BLaER1 treated with 17β-estradiol and CSF1 and Interleukin-3, amounts not matched to agents 10 nM and 100 nM (cell line): ENCODE measurements around the gene UGGT1.
A peak's percentile ranks its signal among the peaks of the same experiment; 100 is the strongest.

ENCODE experiments used
- H3K27ac ChIP-seq, 11 experiments: shearing (Covaris generic); formaldehyde crosslinking; 2 replicates each; pipeline ENCODE4 v1.8.1; 2022
- H3K27me3 ChIP-seq, 11 experiments: shearing (Covaris generic); formaldehyde crosslinking; 2 replicates each; pipeline ENCODE4 v1.8.1; 2022
- H3K36me3 ChIP-seq, 11 experiments: shearing (Covaris generic); formaldehyde crosslinking; 2 replicates each; pipeline ENCODE4 v1.8.1; 2022
- H3K4me1 ChIP-seq, 10 experiments: shearing (Covaris generic); formaldehyde crosslinking; 2 replicates each; pipeline ENCODE4 v1.8.1; 2022
- H3K4me2 ChIP-seq, 11 experiments: shearing (Covaris generic); formaldehyde crosslinking; 2 replicates each; pipeline ENCODE4 v1.8.1; 2022
- H3K4me3 ChIP-seq, 10 experiments: shearing (Covaris generic); formaldehyde crosslinking; 2 replicates each; pipeline ENCODE4 v1.8.1; 2022
- H3K9ac ChIP-seq, 11 experiments: shearing (Covaris generic); formaldehyde crosslinking; 2 replicates each; pipeline ENCODE4 v1.8.1; 2022
- H3K9me3 ChIP-seq, 11 experiments: shearing (Covaris generic); formaldehyde crosslinking; replicated peaks in 1 of 11; 2 replicates each; pipeline ENCODE4 v1.8.1; 2022
- H4K20me1 ChIP-seq, 11 experiments: shearing (Covaris generic); formaldehyde crosslinking; 2 replicates each; pipeline ENCODE4 v1.8.1; 2022
- Cebpa-rat ChIP-seq, 11 experiments: shearing (Covaris generic); IDR thresholded peaks; 2 replicates each; pipeline ENCODE4 v1.8.1; 2022

Gene UGGT1

DNA sequence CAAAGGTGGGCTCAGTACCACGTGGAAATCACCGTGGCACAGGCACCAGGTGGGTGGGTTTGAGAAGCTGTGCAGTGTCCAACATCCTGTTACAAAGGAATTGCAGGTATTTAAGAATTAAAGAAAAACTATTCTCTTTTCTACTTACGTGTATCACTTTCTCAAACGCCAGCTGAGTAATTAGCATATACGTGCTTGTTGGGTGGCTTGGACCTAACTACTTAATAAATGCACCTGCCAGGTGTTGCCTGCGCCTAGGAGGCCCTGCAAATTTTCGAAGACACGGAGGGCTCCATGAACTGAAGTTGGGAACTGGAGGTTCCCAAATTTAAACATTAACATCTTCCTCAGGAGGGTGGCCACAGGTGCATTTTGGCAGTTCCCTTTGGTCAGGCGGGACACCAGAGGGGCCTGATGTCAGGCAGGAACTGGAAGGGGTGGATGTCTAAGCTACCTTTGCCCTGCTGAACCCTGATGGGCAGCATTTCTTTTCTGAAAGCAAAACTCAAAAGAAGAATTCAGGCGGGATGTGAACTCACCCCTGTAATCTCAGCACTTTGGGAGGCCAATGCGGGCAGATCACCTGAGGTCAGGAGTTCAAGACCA, 142.9 kb downstream of the UGGT1 start:
- no peak for TF ChIP-seq Cebpa-rat (IDR thresholded peaks at IDR 0.05)
- Histone ChIP-seq H3K9ac (peak overlapping the region in 4 of 11 experiments; percentile 69 to 81 (median 77); a peak in 8 of 22 replicates), H4K20me1 (no peaks in the 10 kb centered on the region), H3K4me1 (peaks cover 0 to 29% (median 10%) of the 10 kb centered on the region in 10 experiments; a peak in 12 of 20 replicates), H3K4me3 (peak overlapping the region; percentile 63 to 80 (median 74); a peak in 16 of 20 replicates), H3K27me3 (peaks cover 13 to 18% (median 16%) of the 10 kb centered on the region in 11 experiments), H3K9me3 (no peaks in the 10 kb centered on the region), H3K4me2 (peak overlapping the region; percentile 84 to 98 (median 94)), H3K27ac (no peak overlapping the region), H3K36me3 (no peaks in the 10 kb centered on the region)

- no peaks in the 10 kb centered on the region for H3K9me3 ChIP-seq
- TF ChIP-seq Cebpa-rat (IDR thresholded peaks at IDR 0.05) = no peak
- H3K9ac ChIP-seq = no peak overlapping the region
- H3K4me2 ChIP-seq = no peak overlapping the region
- no peaks in the 10 kb centered on the region for H4K20me1 ChIP-seq
- peaks cover 13 to 18% (median 16%) of the 10 kb centered on the region in 11 experiments for H3K27me3 ChIP-seq
- no peak overlapping the region for H3K27ac ChIP-seq
- no peaks in the 10 kb centered on the region for H3K36me3 ChIP-seq
- H3K4me1 ChIP-seq = peaks cover 0 to 24% (median 10%) of the 10 kb centered on the region in 10 experiments; a peak in 12 of 20 replicates
- no peak overlapping the region for H3K4me3 ChIP-seq
Observed at GRCh38 chr2:128234613-128235012, 143.6 kb downstream of the UGGT1 start.

DNA sequence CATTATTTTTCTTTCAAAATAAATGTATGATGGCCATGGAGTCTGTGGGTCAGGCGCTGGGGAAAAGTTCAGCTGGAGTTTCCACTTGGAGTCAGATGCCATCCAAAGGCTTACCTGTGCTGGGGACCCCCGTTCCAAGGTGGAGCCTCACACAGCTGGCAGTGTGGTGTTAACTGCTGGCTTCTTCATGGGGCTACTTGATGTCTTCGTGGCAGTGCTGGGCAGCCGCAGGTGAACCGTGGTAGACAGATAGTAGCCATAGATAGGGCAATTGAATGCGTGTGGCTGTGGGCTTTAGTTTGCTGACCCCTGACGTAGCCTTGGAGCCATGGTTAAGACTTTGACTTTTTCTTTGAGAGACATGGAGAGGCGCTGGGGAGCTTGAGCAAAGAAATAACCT, 144.6 kb downstream of the UGGT1 start:
- no peak overlapping the region for H3K4me2 ChIP-seq
- no peaks in the 10 kb centered on the region for H3K9me3 ChIP-seq
- H3K36me3 ChIP-seq = no peaks in the 10 kb centered on the region
- no peaks in the 10 kb centered on the region for H4K20me1 ChIP-seq
- H3K27ac ChIP-seq = no peak overlapping the region
- peaks cover 0 to 24% (median 10%) of the 10 kb centered on the region in 10 experiments; a peak in 13 of 20 replicates for H3K4me1 ChIP-seq
- peaks cover 13 to 18% (median 16%) of the 10 kb centered on the region in 11 experiments for H3K27me3 ChIP-seq
- H3K4me3 ChIP-seq = no peak overlapping the region
- TF ChIP-seq Cebpa-rat (IDR thresholded peaks at IDR 0.05) = no peak
- no peak overlapping the region for H3K9ac ChIP-seq

- H3K9ac ChIP-seq = peak overlapping the region in 1 of 11 experiments; percentile 9; a peak in 1 of 22 replicates
- H3K27ac ChIP-seq = no peak overlapping the region
- H4K20me1 ChIP-seq = no peaks in the 10 kb centered on the region
- TF ChIP-seq Cebpa-rat (IDR thresholded peaks at IDR 0.05) = no peak
- H3K36me3 ChIP-seq = no peaks in the 10 kb centered on the region
- H3K4me1 ChIP-seq = peaks cover 0 to 15% (median 10%) of the 10 kb centered on the region in 10 experiments; a peak in 13 of 20 replicates
- H3K4me3 ChIP-seq = no peak overlapping the region
- no peaks in the 10 kb centered on the region for H3K9me3 ChIP-seq
- H3K4me2 ChIP-seq = peak overlapping the region in 2 of 11 experiments; percentile 53 to 56; a peak in 3 of 22 replicates
- peaks cover 13 to 18% (median 16%) of the 10 kb centered on the region in 11 experiments for H3K27me3 ChIP-seq
Observed at GRCh38 chr2:128236491-128237035, 145.6 kb downstream of the UGGT1 start.

GRCh38 chr2:128237081-128237534, 146.1 kb downstream of the UGGT1 start:
- H3K9me3 ChIP-seq = no peaks in the 10 kb centered on the region
- H3K4me1 ChIP-seq = peaks cover 0 to 14% (median 10%) of the 10 kb centered on the region in 10 experiments; a peak in 13 of 20 replicates
- no peak overlapping the region for H3K27ac ChIP-seq
- H4K20me1 ChIP-seq = no peaks in the 10 kb centered on the region
- no peak overlapping the region for H3K4me3 ChIP-seq
- no peak overlapping the region; a peak in 1 of 22 replicates for H3K9ac ChIP-seq
- H3K4me2 ChIP-seq = peak overlapping the region in 2 of 11 experiments; percentile 53 to 56; a peak in 1 of 22 replicates
- peaks cover 10 to 13% (median 13%) of the 10 kb centered on the region in 11 experiments for H3K27me3 ChIP-seq
- TF ChIP-seq Cebpa-rat (IDR thresholded peaks at IDR 0.05) = no peak
- H3K36me3 ChIP-seq = no peaks in the 10 kb centered on the region

DNA sequence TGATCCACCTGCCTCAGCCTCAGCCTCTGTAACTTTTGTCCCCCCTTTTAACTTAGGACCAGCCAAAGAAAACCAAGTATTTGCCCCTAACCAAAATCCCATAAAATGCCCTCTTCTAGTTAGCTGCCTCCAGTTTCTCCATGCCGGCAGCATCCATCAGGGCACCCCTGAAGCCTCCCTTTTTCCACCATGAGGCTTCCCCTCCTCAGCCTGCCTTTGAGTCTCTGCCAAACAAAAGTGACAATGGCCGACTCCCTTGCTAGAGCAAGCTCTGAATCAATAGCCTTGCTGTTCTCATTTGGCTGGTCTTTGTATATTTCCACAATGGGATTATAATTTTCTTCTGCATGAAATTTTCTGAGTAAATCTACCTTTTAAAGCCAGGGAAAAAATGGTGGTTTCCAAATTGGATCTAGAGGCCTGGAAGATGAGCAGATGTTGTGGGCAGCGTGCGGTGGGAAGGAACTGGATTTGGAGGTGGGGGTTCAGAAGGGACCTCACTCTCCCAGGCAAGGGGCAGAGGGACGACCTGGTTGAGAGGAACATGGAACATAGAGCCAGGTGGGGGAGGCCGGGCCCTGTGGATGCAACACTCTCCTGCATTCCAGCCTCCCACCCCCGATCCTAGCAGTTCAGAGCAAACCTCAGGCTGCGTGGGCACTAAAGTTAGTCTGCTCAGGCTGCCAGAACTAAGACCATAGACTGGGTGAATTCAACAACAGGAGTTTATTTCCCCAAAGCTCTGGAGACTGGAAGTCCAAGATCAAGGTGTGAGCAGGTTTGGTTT, 147.1 kb downstream of the UGGT1 start:
- H3K27me3 ChIP-seq = peaks cover 0 to 3% (median 3%) of the 10 kb centered on the region in 11 experiments; a peak in 17 of 22 replicates
- no peak overlapping the region for H3K4me3 ChIP-seq
- TF ChIP-seq Cebpa-rat (IDR thresholded peaks at IDR 0.05) = no peak
- no peaks in the 10 kb centered on the region for H4K20me1 ChIP-seq
- H3K4me1 ChIP-seq = peaks cover 0 to 14% (median 5%) of the 10 kb centered on the region in 10 experiments; a peak in 12 of 20 replicates
- H3K9me3 ChIP-seq = no peaks in the 10 kb centered on the region
- H3K9ac ChIP-seq = no peak overlapping the region
- H3K36me3 ChIP-seq = no peaks in the 10 kb centered on the region
- no peak overlapping the region for H3K4me2 ChIP-seq
- no peak overlapping the region for H3K27ac ChIP-seq

GRCh38 chr2:128241896-128242295, 150.9 kb downstream of the UGGT1 start:
- Histone ChIP-seq H3K27me3 (no peaks in the 10 kb centered on the region), H3K9ac (no peak overlapping the region), H3K4me3 (no peak overlapping the region), H3K9me3 (no peaks in the 10 kb centered on the region), H3K4me1 (peaks cover 0 to 5% (median 0%) of the 10 kb centered on the region in 10 experiments; a peak in 4 of 20 replicates), H3K27ac (no peak overlapping the region), H4K20me1 (no peaks in the 10 kb centered on the region), H3K4me2 (no peak overlapping the region), H3K36me3 (no peaks in the 10 kb centered on the region)
- TF ChIP-seq Cebpa-rat (IDR thresholded peaks at IDR 0.05) = no peak
